ENCODE data around the gene WFIKKN1. TPM values are rescaled to one million over a fixed set of nuclear protein-coding genes. Genes with fewer than 3 reads are reported as not detected.
A peak's percentile ranks its signal among the peaks of the same experiment; 100 is the strongest.

WFIKKN1 gene
- total RNA-seq, 1 donor from 2014 or later: 0.44 TPM

DNA sequence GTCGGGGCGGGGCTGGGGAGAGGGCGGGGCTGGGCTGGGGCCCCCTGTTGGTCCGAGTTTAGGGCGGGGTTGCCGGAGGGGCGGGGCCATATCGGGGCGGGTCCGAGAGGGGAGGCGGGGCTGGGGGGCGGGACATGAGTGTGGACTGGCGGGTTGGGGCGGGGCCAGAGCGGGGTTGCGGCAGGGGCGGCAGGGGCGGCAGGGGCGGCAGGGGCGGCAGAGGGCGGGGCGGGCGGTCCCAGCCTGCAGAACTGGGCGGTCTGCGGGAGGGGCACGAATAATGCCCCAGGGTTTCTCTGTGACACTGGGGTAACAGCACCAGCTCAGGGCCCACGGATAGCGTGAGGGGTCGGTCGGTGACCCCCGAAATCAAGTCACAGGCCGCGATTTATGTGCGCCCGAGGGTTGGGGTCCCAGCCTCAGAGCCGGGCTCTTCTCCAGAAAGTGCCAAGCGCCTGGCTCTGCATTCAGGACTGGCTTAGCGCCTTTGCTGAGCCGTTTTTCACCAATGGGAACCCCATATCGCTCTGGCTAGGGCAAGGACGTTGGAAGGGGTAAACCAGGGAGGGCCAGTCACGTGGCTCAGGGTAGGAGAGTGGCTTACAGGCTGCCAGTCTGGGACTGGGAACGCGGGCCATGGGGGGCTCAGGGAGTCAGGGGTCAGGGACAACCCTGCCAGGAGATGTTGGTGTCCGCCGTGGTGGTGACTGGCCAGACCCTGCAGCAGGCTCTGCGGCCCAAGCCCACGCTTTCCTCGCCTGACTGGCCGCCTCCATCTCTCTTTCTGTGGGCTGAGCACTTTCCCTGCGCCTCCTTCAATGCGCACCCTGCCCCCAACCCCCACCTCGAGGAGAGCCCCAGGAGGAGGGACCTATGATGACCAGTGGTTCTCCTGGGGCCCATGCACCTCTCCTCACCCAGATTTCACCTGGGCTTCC is 6.6 kb downstream of the WFIKKN1 start:
- H3K4me1 Mint-ChIP-seq (ENCODE audit: unreplicated experiment): peaks cover 6% of the 10 kb centered on the region
- no peaks in the 10 kb centered on the region for H3K36me3 Mint-ChIP-seq (ENCODE audit: low read depth, unreplicated experiment)
- TF ChIP-seq, protein P1, sequence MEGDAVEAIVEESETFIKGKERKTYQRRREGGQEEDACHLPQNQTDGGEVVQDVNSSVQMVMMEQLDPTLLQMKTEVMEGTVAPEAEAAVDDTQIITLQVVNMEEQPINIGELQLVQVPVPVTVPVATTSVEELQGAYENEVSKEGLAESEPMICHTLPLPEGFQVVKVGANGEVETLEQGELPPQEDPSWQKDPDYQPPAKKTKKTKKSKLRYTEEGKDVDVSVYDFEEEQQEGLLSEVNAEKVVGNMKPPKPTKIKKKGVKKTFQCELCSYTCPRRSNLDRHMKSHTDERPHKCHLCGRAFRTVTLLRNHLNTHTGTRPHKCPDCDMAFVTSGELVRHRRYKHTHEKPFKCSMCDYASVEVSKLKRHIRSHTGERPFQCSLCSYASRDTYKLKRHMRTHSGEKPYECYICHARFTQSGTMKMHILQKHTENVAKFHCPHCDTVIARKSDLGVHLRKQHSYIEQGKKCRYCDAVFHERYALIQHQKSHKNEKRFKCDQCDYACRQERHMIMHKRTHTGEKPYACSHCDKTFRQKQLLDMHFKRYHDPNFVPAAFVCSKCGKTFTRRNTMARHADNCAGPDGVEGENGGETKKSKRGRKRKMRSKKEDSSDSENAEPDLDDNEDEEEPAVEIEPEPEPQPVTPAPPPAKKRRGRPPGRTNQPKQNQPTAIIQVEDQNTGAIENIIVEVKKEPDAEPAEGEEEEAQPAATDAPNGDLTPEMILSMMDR (IDR thresholded peaks at IDR 0.05; ENCODE audit: unreplicated experiment): no peak
- peaks cover 8% of the 10 kb centered on the region for H3K27me3 Mint-ChIP-seq (ENCODE audit: unreplicated experiment)
- H3K4me3 Mint-ChIP-seq (ENCODE audit: unreplicated experiment): peak overlapping the region; percentile 94
- DNase-seq (ENCODE audit: low spot score): peak; percentile 88
- H3K9me3 Mint-ChIP-seq (ENCODE audit: unreplicated experiment): no peaks in the 10 kb centered on the region
- H3K27ac Mint-ChIP-seq (ENCODE audit: unreplicated experiment): no peak overlapping the region

DNA sequence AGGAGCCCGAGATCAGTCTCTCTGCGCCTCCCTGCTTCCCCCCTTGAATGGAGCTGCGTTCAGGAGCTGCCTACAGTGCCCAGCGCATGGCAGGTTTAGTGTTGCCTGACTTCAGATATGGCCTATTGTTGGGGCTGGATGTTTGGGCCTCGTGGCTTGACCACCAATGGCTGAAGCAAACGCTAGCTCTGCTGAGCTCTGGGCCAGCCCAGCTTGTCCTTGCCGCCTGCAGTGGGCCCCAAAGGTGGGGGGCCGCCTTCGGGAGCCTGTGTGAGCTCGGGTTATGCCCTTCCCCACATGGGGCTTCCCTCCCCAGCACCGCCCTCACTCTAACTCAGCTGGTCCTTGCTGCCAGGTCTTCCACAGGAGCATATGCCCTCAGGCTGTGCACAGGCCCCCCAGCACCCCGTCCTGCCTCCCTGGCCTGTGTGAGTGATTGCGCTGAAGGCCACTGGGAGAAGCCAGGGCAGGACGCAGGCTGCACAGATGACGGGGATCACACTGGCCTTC is 7.3 kb downstream of the WFIKKN1 start:
- H3K4me1 Mint-ChIP-seq (ENCODE audit: unreplicated experiment): peaks cover 6% of the 10 kb centered on the region
- H3K27me3 Mint-ChIP-seq (ENCODE audit: unreplicated experiment): peaks cover 8% of the 10 kb centered on the region
- TF ChIP-seq, protein P1 (IDR thresholded peaks at IDR 0.05; ENCODE audit: unreplicated experiment): no peak
- no peak overlapping the region for H3K4me3 Mint-ChIP-seq (ENCODE audit: unreplicated experiment)
- no peak for DNase-seq (ENCODE audit: low spot score)
- H3K9me3 Mint-ChIP-seq (ENCODE audit: unreplicated experiment): no peaks in the 10 kb centered on the region
- H3K27ac Mint-ChIP-seq (ENCODE audit: unreplicated experiment): no peak overlapping the region
- no peaks in the 10 kb centered on the region for H3K36me3 Mint-ChIP-seq (ENCODE audit: low read depth, unreplicated experiment)

DNA sequence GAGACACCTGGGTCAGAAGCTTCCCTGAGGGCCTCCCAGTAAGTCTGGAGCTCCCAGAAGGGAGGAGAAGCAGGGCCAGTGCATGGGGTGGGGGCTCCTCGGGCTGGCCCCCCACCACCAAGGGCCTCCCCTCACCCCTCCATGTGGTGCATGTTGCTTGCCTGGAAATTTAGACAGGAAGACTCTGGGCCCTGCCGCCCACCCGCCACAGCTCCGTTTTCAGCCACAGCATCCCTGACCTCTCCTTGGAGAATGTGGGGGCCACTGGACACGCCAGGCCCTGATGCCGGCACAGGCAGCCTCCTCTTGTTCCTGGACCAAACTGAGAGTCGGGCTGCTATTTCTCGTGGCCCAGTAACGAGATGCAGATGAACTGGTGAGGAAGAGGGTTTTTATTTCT is 8.1 kb downstream of the WFIKKN1 start:
- Mint-ChIP-seq H3K9me3 (ENCODE audit: unreplicated experiment) (no peaks in the 10 kb centered on the region), H3K27ac (ENCODE audit: unreplicated experiment) (no peak overlapping the region), H3K4me3 (ENCODE audit: unreplicated experiment) (no peak overlapping the region), H3K4me1 (ENCODE audit: unreplicated experiment) (peaks cover 6% of the 10 kb centered on the region), H3K27me3 (ENCODE audit: unreplicated experiment) (peaks cover 8% of the 10 kb centered on the region), H3K36me3 (ENCODE audit: low read depth, unreplicated experiment) (no peaks in the 10 kb centered on the region)
- DNase-seq (ENCODE audit: low spot score): no peak
- TF ChIP-seq, protein P1 (IDR thresholded peaks at IDR 0.05; ENCODE audit: unreplicated experiment): no peak

DNA sequence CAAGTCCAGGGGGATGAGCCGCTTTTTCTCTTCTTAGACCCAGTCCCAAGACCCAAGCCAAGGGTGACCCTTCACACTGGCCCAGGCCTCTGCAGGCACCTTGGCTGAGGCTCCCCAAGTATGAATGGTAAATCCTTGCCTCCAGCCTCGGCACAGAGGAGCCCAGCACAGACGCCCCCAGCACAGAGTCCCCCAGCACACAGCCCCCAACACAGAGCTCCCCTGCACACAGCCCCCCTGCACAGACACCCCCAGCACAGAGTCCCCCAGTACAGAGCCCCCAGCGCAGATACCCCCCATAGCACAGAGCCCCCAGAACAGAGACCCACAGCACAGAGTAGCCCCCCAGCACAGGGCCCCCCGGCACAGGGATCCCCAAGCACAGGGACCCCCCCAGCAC is 9.8 kb downstream of the WFIKKN1 start:
- TF ChIP-seq, protein P1 (IDR thresholded peaks at IDR 0.05; ENCODE audit: unreplicated experiment): no peak
- Mint-ChIP-seq H3K4me3 (ENCODE audit: unreplicated experiment) (peak overlapping the region; percentile 62), H3K9me3 (ENCODE audit: unreplicated experiment) (no peaks in the 10 kb centered on the region), H3K27me3 (ENCODE audit: unreplicated experiment) (peaks cover 8% of the 10 kb centered on the region), H3K27ac (ENCODE audit: unreplicated experiment) (no peak overlapping the region), H3K36me3 (ENCODE audit: low read depth, unreplicated experiment) (no peaks in the 10 kb centered on the region), H3K4me1 (ENCODE audit: unreplicated experiment) (peaks cover 6% of the 10 kb centered on the region)
- DNase-seq (ENCODE audit: low spot score): no peak

Data from endothelial cell (in vitro differentiated cells).